Measurements from ENCODE around the gene DNMBP.

DNA sequence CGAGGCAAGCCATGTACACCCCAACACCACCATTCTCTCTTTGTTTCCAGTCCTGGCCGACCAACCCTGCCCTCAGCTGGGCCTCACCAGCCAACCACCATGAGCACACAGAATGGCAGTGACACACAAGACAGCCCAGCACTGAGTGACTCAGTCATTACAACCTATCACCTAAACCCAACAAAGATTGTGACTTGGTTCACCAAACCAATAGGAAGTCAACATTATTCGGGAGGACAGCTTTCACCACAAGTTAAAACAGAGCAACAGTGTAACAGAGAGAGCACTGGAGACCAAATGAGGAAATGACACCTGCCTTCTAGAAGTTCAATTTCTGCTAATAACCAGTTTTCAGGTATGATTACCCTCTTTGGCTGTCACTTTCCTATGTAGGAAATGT lies 72.1 kb downstream of the DNMBP start:
- TF ChIP-seq, protein P1, sequence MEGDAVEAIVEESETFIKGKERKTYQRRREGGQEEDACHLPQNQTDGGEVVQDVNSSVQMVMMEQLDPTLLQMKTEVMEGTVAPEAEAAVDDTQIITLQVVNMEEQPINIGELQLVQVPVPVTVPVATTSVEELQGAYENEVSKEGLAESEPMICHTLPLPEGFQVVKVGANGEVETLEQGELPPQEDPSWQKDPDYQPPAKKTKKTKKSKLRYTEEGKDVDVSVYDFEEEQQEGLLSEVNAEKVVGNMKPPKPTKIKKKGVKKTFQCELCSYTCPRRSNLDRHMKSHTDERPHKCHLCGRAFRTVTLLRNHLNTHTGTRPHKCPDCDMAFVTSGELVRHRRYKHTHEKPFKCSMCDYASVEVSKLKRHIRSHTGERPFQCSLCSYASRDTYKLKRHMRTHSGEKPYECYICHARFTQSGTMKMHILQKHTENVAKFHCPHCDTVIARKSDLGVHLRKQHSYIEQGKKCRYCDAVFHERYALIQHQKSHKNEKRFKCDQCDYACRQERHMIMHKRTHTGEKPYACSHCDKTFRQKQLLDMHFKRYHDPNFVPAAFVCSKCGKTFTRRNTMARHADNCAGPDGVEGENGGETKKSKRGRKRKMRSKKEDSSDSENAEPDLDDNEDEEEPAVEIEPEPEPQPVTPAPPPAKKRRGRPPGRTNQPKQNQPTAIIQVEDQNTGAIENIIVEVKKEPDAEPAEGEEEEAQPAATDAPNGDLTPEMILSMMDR (IDR thresholded peaks at IDR 0.05), result no peak
- TF ChIP-seq POLR2A (IDR thresholded peaks at IDR 0.05) (no peak), POLR2AphosphoS5 (IDR thresholded peaks at IDR 0.05) (no peak)
